ENCODE data around the gene GDAP1L1.

Gene GDAP1L1

GRCh38 chr20:44247131-44247571 lies at the start of gene GDAP1L1:
Gene GDAP1L1, plus strand, starts transcription at chr20:44247308. Its CDS starts 27 bp downstream, at chr20:44247335.
- no peak for DNase-seq (ENCODE audit: low read depth)
- no peak for TF ChIP-seq CTCF (conservative IDR thresholded peaks at IDR 0.05; ENCODE audit: control insufficient read depth, insufficient read depth, low read depth, low read length)
- no peak within 1 kb of the TSS for H3K4me3 ChIP-seq (ENCODE audit: control insufficient read depth, low read depth, low read length)

- H3K4me3 ChIP-seq (ENCODE audit: control insufficient read depth, low read depth, low read length) = no peak overlapping the region
- DNase-seq (ENCODE audit: low read depth) = no peak
- TF ChIP-seq CTCF (conservative IDR thresholded peaks at IDR 0.05; ENCODE audit: control insufficient read depth, insufficient read depth, low read depth, low read length) = no peak
Measured at GRCh38 chr20:44198872-44199271, 48.2 kb upstream of the GDAP1L1 start.

GRCh38 chr20:44199877-44200276 lies 47.2 kb upstream of the GDAP1L1 start:
- DNase-seq (ENCODE audit: low read depth) = no peak
- H3K4me3 ChIP-seq (ENCODE audit: control insufficient read depth, low read depth, low read length) = no peak overlapping the region
- no peak for TF ChIP-seq CTCF (conservative IDR thresholded peaks at IDR 0.05; ENCODE audit: control insufficient read depth, insufficient read depth, low read depth, low read length)

GRCh38 chr20:44200371-44200770 lies 46.7 kb upstream of the GDAP1L1 start:
- DNase-seq (ENCODE audit: low read depth) = no peak
- H3K4me3 ChIP-seq (ENCODE audit: control insufficient read depth, low read depth, low read length) = no peak overlapping the region
- TF ChIP-seq CTCF (conservative IDR thresholded peaks at IDR 0.05; ENCODE audit: control insufficient read depth, insufficient read depth, low read depth, low read length) = no peak

GRCh38 chr20:44200983-44201382 lies 46.1 kb upstream of the GDAP1L1 start:
- H3K4me3 ChIP-seq (ENCODE audit: control insufficient read depth, low read depth, low read length) = no peak overlapping the region
- no peak for DNase-seq (ENCODE audit: low read depth)
- no peak for TF ChIP-seq CTCF (conservative IDR thresholded peaks at IDR 0.05; ENCODE audit: control insufficient read depth, insufficient read depth, low read depth, low read length)

- TF ChIP-seq CTCF (conservative IDR thresholded peaks at IDR 0.05; ENCODE audit: control insufficient read depth, insufficient read depth, low read depth, low read length) = no peak
Measured at GRCh38 chr20:44203161-44203560, 43.9 kb upstream of the GDAP1L1 start.

More at GRCh38 chr20:44203161-44203560, 43.9 kb upstream of the GDAP1L1 start:
- no peak for DNase-seq (ENCODE audit: low read depth)
- H3K4me3 ChIP-seq (ENCODE audit: control insufficient read depth, low read depth, low read length) = no peak overlapping the region

Data from fibroblast of mammary gland (primary cell).